AG04449 (cell line): ENCODE measurements around the gene OTUB1.
"Not testable (repeated sequence)": the region's sequence is repeated elsewhere in the genome, so short reads cannot be mapped to it uniquely, and the experiment has no call there.

Experiments
- CTCF ChIA-PET: fragments of 350-600 bp; formaldehyde crosslinking; extraction: SDS; loops from one replicate; lab custom pipeline; 2021; ENCODE audit warnings: antibody characterized with exemption; lab: Yijun Ruan, JAX
- POLR2A ChIA-PET: fragments of 400-600, 350-600 bp; formaldehyde crosslinking; extraction: SDS; loops from one replicate; lab custom pipeline; 2020; ENCODE audit warnings: antibody characterized with exemption, inconsistent platforms; lab: Yijun Ruan, JAX
- DNase-seq: peaks from one replicate; pipeline ENCODE4 v3.0.0-alpha.2; 2010; ENCODE audit warnings: low read depth, low spot score
- H3K4me3 ChIP-seq: 2 replicates; pipeline ENCODE4 v1.5.1; 2011; ENCODE audit warnings: low read depth, mild to moderate bottlenecking, control low read depth, low read length
- CTCF ChIP-seq: IDR thresholded peaks from one replicate; pipeline ENCODE4 v1.5.1; 2011; ENCODE audit warnings: mild to moderate bottlenecking, moderate library complexity, low read length, control low read depth, inconsistent platforms; ENCODE audit not compliant: insufficient read depth; ENCODE audit errors: missing control alignments

The OTUB1 gene

GRCh38 chr11:63970902-63971301, 15.3 kb upstream of the OTUB1 start:
- ChIA-PET POLR2A (interaction anchor here (0.6 kb wide), 1 partner anchor 11 kb away, joined by 3 read pairs; no protein-coding TSS in a partner anchor), CTCF (interaction anchor here (0.8 kb wide), 3 partner anchors 26 to 134 kb away, joined by 3 to 4 read pairs (median 3); no protein-coding TSS in a partner anchor)
- H3K4me3 ChIP-seq: no peak overlapping the region
- no peak for DNase-seq
- TF ChIP-seq CTCF: no peak

GRCh38 chr11:63973912-63974258, 12.4 kb upstream of the OTUB1 start:
- DNase-seq, H3K4me3 ChIP-seq: not testable (repeated sequence)
- CTCF ChIA-PET: interaction anchor here (1.3 to 3.1 kb wide), 2 partner anchors 137 to 174 kb away, joined by 4 to 16 read pairs; no protein-coding TSS in a partner anchor
- POLR2A ChIA-PET: interaction anchor here (0.6 kb wide), 1 partner anchor 211 kb away, joined by 3 read pairs; no protein-coding TSS in a partner anchor

- peak; percentile 31 for TF ChIP-seq CTCF
- peak within 1 kb of the TSS; percentile 98 for H3K4me3 ChIP-seq
- peak; percentile 98 for DNase-seq
- ChIA-PET POLR2A (interaction anchor here (0.6 kb wide), 1 partner anchor 210 kb away, joined by 3 read pairs; no protein-coding TSS in a partner anchor), CTCF (interaction anchor here (1.3 to 3.1 kb wide), 2 partner anchors 138 to 174 kb away, joined by 4 to 16 read pairs; no protein-coding TSS in a partner anchor)
Observed at GRCh38 chr11:63974259-63975143, 11.7 kb upstream of the OTUB1 start, which contains the start of gene COX8A. Gene COX8A, plus strand, starts transcription at chr11:63974620. Its CDS starts 61 bp downstream, at chr11:63974681.

GRCh38 chr11:63978551-63979239, 7.5 kb upstream of the OTUB1 start:
- no peak overlapping the region for H3K4me3 ChIP-seq
- ChIA-PET POLR2A (no interaction called here), CTCF (interaction anchor here (0.9 to 3.6 kb wide), 4 partner anchors 15 to 171 kb away, joined by 3 to 10 read pairs (median 5); no protein-coding TSS in a partner anchor)
- DNase-seq: no peak
- TF ChIP-seq CTCF: no peak

GRCh38 chr11:63979426-63979825, 6.8 kb upstream of the OTUB1 start:
- ChIA-PET POLR2A (no interaction called here), CTCF (interaction anchor here (0.9 to 2.3 kb wide), 2 partner anchors 14 to 34 kb away, joined by 3 to 6 read pairs; no protein-coding TSS in a partner anchor)
- no peak for TF ChIP-seq CTCF
- H3K4me3 ChIP-seq: no peak overlapping the region
- DNase-seq: no peak

- no peak for TF ChIP-seq CTCF
- CTCF ChIA-PET: interaction anchor here (1.0 to 3.2 kb wide), 2 partner anchors 15 to 150 kb away, joined by 3 to 34 read pairs; no protein-coding TSS in a partner anchor
- DNase-seq: no peak
- POLR2A ChIA-PET: no interaction called here
- H3K4me3 ChIP-seq: peak overlapping the region; percentile 96
Observed at GRCh38 chr11:63985812-63986155, 454 bp upstream of the OTUB1 start.
